ENCODE results near the gene ATP6V0A1. TPM values are rescaled to one million over a fixed set of nuclear protein-coding genes. Genes with fewer than 3 reads are reported as not detected.
"Not testable (repeated sequence)": the region's sequence is repeated elsewhere in the genome, so short reads cannot be mapped to it uniquely, and the experiment has no call there.

The ATP6V0A1 gene
- total RNA-seq, 1 donor from 2014 or later: 27.1 TPM

DNA sequence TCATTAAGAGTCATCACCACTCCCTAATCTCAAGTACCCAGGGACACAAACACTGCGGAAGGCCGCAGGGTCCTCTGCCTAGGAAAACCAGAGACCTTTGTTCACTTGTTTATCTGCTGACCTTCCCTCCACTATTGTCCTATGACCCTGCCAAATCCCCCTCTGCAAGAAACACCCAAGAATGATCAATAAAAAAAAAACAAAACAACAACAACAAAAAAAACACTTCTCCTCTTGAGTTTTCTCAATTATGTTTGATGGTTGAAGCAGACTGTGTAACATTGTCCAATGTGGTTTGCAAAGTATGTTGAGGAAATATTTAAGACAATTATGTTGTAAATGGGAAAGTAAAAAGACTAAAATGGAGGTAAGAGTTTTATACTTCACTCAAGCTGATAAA is 8.8 kb upstream of the ATP6V0A1 start:
- H3K4me1 Mint-ChIP-seq (ENCODE audit: low read depth); intact Hi-C loops (cut with micrococcal nuclease); H3K9me3 Mint-ChIP-seq; DNase-seq (ENCODE audit: low spot score); H3K36me3 Mint-ChIP-seq (ENCODE audit: low read depth); H3K27ac Mint-ChIP-seq; H3K4me3 Mint-ChIP-seq: not testable (repeated sequence)
- H3K27me3 Mint-ChIP-seq (ENCODE audit: insufficient read depth): peaks cover 18% of the 10 kb centered on the region

GRCh38 chr17:42451270-42451669 is 7.4 kb upstream of the ATP6V0A1 start:
- peaks cover 20% of the 10 kb centered on the region for H3K27me3 Mint-ChIP-seq (ENCODE audit: insufficient read depth)
- intact Hi-C loops (cut with micrococcal nuclease); DNase-seq (ENCODE audit: low spot score); H3K36me3 Mint-ChIP-seq (ENCODE audit: low read depth); H3K4me1 Mint-ChIP-seq (ENCODE audit: low read depth); H3K4me3 Mint-ChIP-seq; H3K27ac Mint-ChIP-seq; H3K9me3 Mint-ChIP-seq: not testable (repeated sequence)

GRCh38 chr17:42453439-42453838 is 5.2 kb upstream of the ATP6V0A1 start:
- Mint-ChIP-seq H3K9me3 (no peaks in the 10 kb centered on the region), H3K27me3 (ENCODE audit: insufficient read depth) (peaks cover 25% of the 10 kb centered on the region), H3K4me1 (ENCODE audit: low read depth) (peaks cover 18% of the 10 kb centered on the region), H3K36me3 (ENCODE audit: low read depth) (no peaks in the 10 kb centered on the region), H3K4me3 (no peak overlapping the region), H3K27ac (no peak overlapping the region)
- no peak for DNase-seq (ENCODE audit: low spot score)
- intact Hi-C loops (cut with micrococcal nuclease): no loop called here

DNA sequence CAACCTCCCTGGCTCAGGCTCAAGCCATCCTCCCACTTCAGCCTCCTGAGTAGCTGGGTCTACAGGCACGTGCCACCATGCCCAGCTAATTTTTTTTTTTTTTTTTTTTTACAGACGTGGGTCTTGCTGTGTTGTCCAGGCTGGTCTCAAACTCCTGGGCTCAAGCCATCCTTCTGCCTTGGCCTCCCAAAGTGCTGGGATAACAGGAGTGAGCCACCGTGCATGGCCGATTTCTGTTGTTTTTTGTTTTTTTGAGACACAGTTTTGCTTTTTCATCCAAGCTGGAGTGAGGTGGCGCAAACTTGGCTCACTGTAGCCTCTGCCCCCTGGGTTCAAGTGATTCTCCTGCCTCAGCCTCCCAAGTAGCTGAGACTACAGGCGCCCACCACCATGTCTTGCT is 3.7 kb upstream of the ATP6V0A1 start:
- Mint-ChIP-seq H3K4me1 (ENCODE audit: low read depth) (peaks cover 33% of the 10 kb centered on the region), H3K27me3 (ENCODE audit: insufficient read depth) (peaks cover 26% of the 10 kb centered on the region)
- not testable (repeated sequence) for DNase-seq (ENCODE audit: low spot score); H3K9me3 Mint-ChIP-seq; H3K4me3 Mint-ChIP-seq; H3K27ac Mint-ChIP-seq; H3K36me3 Mint-ChIP-seq (ENCODE audit: low read depth)
- intact Hi-C loops (cut with micrococcal nuclease): loop anchor here (5.0 kb wide), 1 partner anchor 273 kb away; the partner anchor contains the start of gene KCNH4

- peaks cover 26% of the 10 kb centered on the region for H3K27me3 Mint-ChIP-seq (ENCODE audit: insufficient read depth)
- peaks cover 3% of the 10 kb centered on the region for H3K36me3 Mint-ChIP-seq (ENCODE audit: low read depth)
- H3K9me3 Mint-ChIP-seq: no peaks in the 10 kb centered on the region
- peaks cover 44% of the 10 kb centered on the region for H3K4me1 Mint-ChIP-seq (ENCODE audit: low read depth)
- DNase-seq (ENCODE audit: low spot score): peak; percentile 18
- intact Hi-C loops (cut with micrococcal nuclease): loop anchor here (5.0 kb wide), 1 partner anchor 274 kb away; the partner anchor contains the start of gene KCNH4
- H3K4me3 Mint-ChIP-seq: peak overlapping the region; percentile 45
- H3K27ac Mint-ChIP-seq: peak overlapping the region; percentile 18
Observed at GRCh38 chr17:42456223-42457106, 2.2 kb upstream of the ATP6V0A1 start.

DNA sequence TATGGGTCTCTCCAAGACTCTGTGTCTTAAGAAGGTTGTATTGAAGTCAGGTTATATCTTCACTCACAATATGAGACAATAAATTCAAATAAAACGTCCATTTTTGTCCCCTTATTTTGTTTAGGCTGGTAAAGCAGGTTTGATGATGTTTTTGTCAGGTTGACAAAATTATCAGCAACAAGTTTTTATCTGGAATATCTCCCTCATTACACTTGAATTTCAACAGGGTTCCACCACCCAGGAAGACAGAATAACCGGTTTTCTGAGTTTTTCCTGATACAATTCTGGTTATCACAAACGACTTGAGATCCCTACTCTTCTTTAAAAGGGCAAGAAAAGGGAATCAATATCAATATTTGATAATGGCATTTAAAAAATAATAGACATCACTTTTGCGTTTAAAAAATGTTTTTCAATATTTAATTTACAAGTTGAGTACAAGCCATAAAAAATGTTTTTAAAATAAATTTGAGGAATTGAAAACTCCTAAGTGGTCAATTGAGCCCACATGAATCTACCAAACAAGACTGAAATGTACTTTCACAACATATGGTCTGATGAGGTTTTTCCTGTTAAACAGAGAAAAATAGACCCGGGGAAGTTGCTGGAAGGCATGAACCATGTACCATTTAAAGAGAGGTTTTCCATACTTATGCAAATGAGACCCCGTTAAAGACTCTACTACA is 1.4 kb upstream of the ATP6V0A1 start:
- no peak for DNase-seq (ENCODE audit: low spot score)
- Mint-ChIP-seq H3K9me3 (no peaks in the 10 kb centered on the region), H3K27ac (peak overlapping the region; percentile 81), H3K4me1 (ENCODE audit: low read depth) (peaks cover 44% of the 10 kb centered on the region), H3K4me3 (peak overlapping the region; percentile 45), H3K27me3 (ENCODE audit: insufficient read depth) (peaks cover 26% of the 10 kb centered on the region), H3K36me3 (ENCODE audit: low read depth) (peaks cover 3% of the 10 kb centered on the region)
- intact Hi-C loops (cut with micrococcal nuclease): loop anchor here (5.0 kb wide), 1 partner anchor 275 kb away; the partner anchor contains the start of gene KCNH4

DNA sequence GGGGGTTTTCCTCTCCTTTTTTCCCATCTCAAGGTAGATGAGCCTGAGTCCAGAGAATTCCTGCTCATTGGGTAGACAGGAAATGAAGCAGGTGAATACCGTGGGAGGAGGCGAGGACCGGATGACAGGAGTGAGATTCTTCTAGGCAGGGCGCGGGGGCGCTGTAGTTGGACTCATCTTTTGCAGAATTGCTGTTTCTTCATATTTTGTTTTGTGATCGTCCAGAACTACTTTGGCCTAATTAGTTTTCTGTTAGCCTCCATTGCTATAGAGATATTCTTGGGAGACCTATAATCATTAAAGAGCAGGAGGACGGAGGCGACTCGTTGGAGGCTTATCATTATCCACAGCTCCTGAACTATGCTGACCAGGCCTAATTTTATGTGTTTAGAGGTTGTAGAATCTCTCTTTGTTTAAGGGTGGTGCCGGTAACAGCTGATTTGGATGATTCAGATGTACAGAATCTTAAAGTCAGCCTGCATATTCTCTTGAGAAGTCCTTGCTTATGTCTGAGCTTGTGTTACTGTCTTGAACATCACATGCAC is 650 bp downstream of the ATP6V0A1 start:
- Mint-ChIP-seq H3K9me3 (no peaks in the 10 kb centered on the region), H3K4me3 (peak overlapping the region; percentile 91), H3K27me3 (ENCODE audit: insufficient read depth) (peaks cover 10% of the 10 kb centered on the region), H3K4me1 (ENCODE audit: low read depth) (peaks cover 44% of the 10 kb centered on the region), H3K27ac (peak overlapping the region; percentile 93), H3K36me3 (ENCODE audit: low read depth) (peaks cover 5% of the 10 kb centered on the region)
- intact Hi-C loops (cut with micrococcal nuclease): loop anchor here (5.0 kb wide), 1 partner anchor 277 kb away; the partner anchor contains the start of gene KCNH4
- DNase-seq (ENCODE audit: low spot score): peak; percentile 5

GRCh38 chr17:42459801-42460281 is 1.2 kb downstream of the ATP6V0A1 start:
- peak overlapping the region; percentile 91 for H3K4me3 Mint-ChIP-seq

GRCh38 chr17:42460371-42460770 is 1.7 kb downstream of the ATP6V0A1 start:
- Mint-ChIP-seq H3K36me3 (ENCODE audit: low read depth) (peaks cover 5% of the 10 kb centered on the region), H3K9me3 (no peaks in the 10 kb centered on the region), H3K4me3 (peak overlapping the region; percentile 91), H3K27ac (peak overlapping the region; percentile 68), H3K4me1 (ENCODE audit: low read depth) (peaks cover 44% of the 10 kb centered on the region), H3K27me3 (ENCODE audit: insufficient read depth) (peaks cover 8% of the 10 kb centered on the region)
- DNase-seq (ENCODE audit: low spot score): no peak
- intact Hi-C loops (cut with micrococcal nuclease): loop anchor here (1.0 kb wide), 2 partner anchors 24 to 72 kb away; partner anchors contain the start of gene STAT3

More at GRCh38 chr17:42459801-42460281, 1.2 kb downstream of the ATP6V0A1 start:
- intact Hi-C loops (cut with micrococcal nuclease): loop anchor here (1.0 to 5.0 kb wide), 3 partner anchors 24 to 278 kb away; partner anchors contain the start of genes KCNH4 and STAT3
- peak; percentile 4 for DNase-seq (ENCODE audit: low spot score)
- H3K4me1 Mint-ChIP-seq (ENCODE audit: low read depth): peaks cover 44% of the 10 kb centered on the region
- peak overlapping the region; percentile 68 for H3K27ac Mint-ChIP-seq
- peaks cover 8% of the 10 kb centered on the region for H3K27me3 Mint-ChIP-seq (ENCODE audit: insufficient read depth)
- no peaks in the 10 kb centered on the region for H3K9me3 Mint-ChIP-seq
- peaks cover 5% of the 10 kb centered on the region for H3K36me3 Mint-ChIP-seq (ENCODE audit: low read depth)

GRCh38 chr17:42463976-42464400 is 5.3 kb downstream of the ATP6V0A1 start:
- no peaks in the 10 kb centered on the region for H3K9me3 Mint-ChIP-seq

GRCh38 chr17:42467889-42468288 is 9.2 kb downstream of the ATP6V0A1 start:
- peaks cover 30% of the 10 kb centered on the region for H3K36me3 Mint-ChIP-seq (ENCODE audit: low read depth)
- no peak overlapping the region for H3K27ac Mint-ChIP-seq
- H3K9me3 Mint-ChIP-seq: no peaks in the 10 kb centered on the region
- H3K4me3 Mint-ChIP-seq: no peak overlapping the region
- H3K27me3 Mint-ChIP-seq (ENCODE audit: insufficient read depth): no peaks in the 10 kb centered on the region
- no peaks in the 10 kb centered on the region for H3K4me1 Mint-ChIP-seq (ENCODE audit: low read depth)
- DNase-seq (ENCODE audit: low spot score): no peak
- intact Hi-C loops (cut with micrococcal nuclease): no loop called here

More at GRCh38 chr17:42463976-42464400, 5.3 kb downstream of the ATP6V0A1 start:
- Mint-ChIP-seq H3K27ac (no peak overlapping the region), H3K4me1 (ENCODE audit: low read depth) (peaks cover 21% of the 10 kb centered on the region), H3K4me3 (no peak overlapping the region), H3K27me3 (ENCODE audit: insufficient read depth) (no peaks in the 10 kb centered on the region), H3K36me3 (ENCODE audit: low read depth) (peaks cover 17% of the 10 kb centered on the region)
- no peak for DNase-seq (ENCODE audit: low spot score)
- intact Hi-C loops (cut with micrococcal nuclease): no loop called here

DNA sequence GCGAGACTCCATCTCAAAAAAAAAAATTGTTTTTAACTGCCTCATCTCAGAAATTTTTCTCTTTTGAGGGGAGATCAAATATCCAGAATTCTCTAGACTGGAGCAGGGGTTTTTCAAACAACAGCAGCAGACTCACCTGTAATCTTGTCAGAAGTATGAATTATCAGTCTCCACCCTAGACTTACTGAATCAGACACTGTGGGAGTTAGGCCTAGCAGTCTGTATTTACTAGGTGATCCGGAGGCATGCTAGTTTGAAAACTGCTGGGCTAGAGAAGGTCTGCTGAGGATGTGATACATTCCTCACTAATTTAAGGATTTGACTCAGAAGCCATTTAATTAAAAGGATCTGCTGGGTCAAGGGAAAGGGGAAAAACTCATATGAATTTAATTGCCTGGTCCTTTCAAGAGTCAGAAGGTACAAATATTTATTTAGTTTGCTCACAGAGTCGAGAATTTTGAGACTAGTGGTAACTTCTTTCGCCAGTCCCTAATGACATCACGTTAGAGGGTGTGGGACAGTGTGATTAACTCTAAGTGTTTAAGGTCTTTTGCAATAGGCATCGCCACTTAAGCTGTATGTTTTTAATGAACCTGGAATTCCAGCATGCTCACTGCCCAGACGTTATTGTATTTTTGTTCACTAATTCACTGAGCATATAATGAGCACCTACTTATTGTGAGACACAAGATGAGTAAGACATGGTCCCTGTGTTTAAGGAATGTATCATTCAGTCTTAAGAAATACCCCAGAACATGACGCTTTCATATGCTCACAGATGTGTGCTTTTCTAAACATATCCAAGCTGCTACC is 14.2 kb downstream of the ATP6V0A1 start:
- no peak for DNase-seq (ENCODE audit: low spot score)
- H3K27ac Mint-ChIP-seq: no peak overlapping the region
- peaks cover 57% of the 10 kb centered on the region for H3K36me3 Mint-ChIP-seq (ENCODE audit: low read depth)
- H3K9me3 Mint-ChIP-seq: no peaks in the 10 kb centered on the region
- no peak overlapping the region for H3K4me3 Mint-ChIP-seq
- peaks cover 18% of the 10 kb centered on the region for H3K4me1 Mint-ChIP-seq (ENCODE audit: low read depth)
- intact Hi-C loops (cut with micrococcal nuclease): no loop called here
- no peaks in the 10 kb centered on the region for H3K27me3 Mint-ChIP-seq (ENCODE audit: insufficient read depth)
